Thymus (tissue), 11 donors: ENCODE results near the gene ANKRD12. TPM values are rescaled to one million over a fixed set of nuclear protein-coding genes. Genes with fewer than 3 reads are reported as not detected.

ENCODE experiments used
- DNase-seq, 9 donors: peaks; one replicate each; pipeline ENCODE4 v3.0.0-alpha.2; 2013; ENCODE audit warnings: low spot score in 9 of 9, low read depth in 6 of 9, missing footprints in 1 of 9
- H3K27ac ChIP-seq, 2 donors: one replicate each; pipeline ENCODE4 v1.5.1; 2013; ENCODE audit warnings: control low read depth in 1 of 2, low read depth in 1 of 2, low read length in 1 of 2, mild to moderate bottlenecking in 1 of 2, moderate library complexity in 1 of 2
- H3K27me3 ChIP-seq, 2 donors: one replicate each; pipeline ENCODE4 v1.5.1; 2013; ENCODE audit warnings: low read length in 1 of 2; ENCODE audit not compliant: control insufficient read depth in 2 of 2, insufficient read depth in 1 of 2
- H3K36me3 ChIP-seq, 2 donors: one replicate each; pipeline ENCODE4 v1.5.1; 2013; ENCODE audit warnings: low read length in 1 of 2, mild to moderate bottlenecking in 1 of 2, moderate library complexity in 1 of 2; ENCODE audit not compliant: control insufficient read depth in 2 of 2, insufficient read depth in 2 of 2
- H3K4me1 ChIP-seq, 2 donors: one replicate each; pipeline ENCODE4 v1.5.1; 2013; ENCODE audit warnings: low read length in 2 of 2; ENCODE audit not compliant: control insufficient read depth in 2 of 2, insufficient read depth in 2 of 2
- H3K4me3 ChIP-seq, 2 donors: one replicate each; pipeline ENCODE4 v1.5.1; 2013; ENCODE audit warnings: low read length in 2 of 2, control low read depth in 1 of 2, mild to moderate bottlenecking in 1 of 2
- H3K9me3 ChIP-seq, 2 donors: one replicate each; pipeline ENCODE4 v1.5.1; 2013; ENCODE audit warnings: low read length in 1 of 2, mild to moderate bottlenecking in 1 of 2; ENCODE audit not compliant: control insufficient read depth in 2 of 2, insufficient read depth in 1 of 2
- WGBS: extraction: QIAGEN DNeasy Blood & Tissue Kit; methylation state at CpG from one replicate; pipeline ENCODE4 v1.1.7; 2013; 5-methylcytosine and 5-hydroxymethylcytosine counted together
- polyA plus RNA-seq: library from polyadenylated mRNA; stranded (reverse); fragments of 200-250 nt; gene quantifications from one replicate; pipeline ENCODE4 v1.2.3, GENCODE V29; 2013
- total RNA-seq: library from RNA; stranded (reverse); fragments of 120-200 nt; gene quantifications from one replicate; pipeline ENCODE4 v1.2.4, GENCODE V29; 2013
- donor health status: healthy.

ANKRD12 gene
- total and polyA plus RNA-seq, 2 donors, result 13.0 to 57.9 TPM

DNA sequence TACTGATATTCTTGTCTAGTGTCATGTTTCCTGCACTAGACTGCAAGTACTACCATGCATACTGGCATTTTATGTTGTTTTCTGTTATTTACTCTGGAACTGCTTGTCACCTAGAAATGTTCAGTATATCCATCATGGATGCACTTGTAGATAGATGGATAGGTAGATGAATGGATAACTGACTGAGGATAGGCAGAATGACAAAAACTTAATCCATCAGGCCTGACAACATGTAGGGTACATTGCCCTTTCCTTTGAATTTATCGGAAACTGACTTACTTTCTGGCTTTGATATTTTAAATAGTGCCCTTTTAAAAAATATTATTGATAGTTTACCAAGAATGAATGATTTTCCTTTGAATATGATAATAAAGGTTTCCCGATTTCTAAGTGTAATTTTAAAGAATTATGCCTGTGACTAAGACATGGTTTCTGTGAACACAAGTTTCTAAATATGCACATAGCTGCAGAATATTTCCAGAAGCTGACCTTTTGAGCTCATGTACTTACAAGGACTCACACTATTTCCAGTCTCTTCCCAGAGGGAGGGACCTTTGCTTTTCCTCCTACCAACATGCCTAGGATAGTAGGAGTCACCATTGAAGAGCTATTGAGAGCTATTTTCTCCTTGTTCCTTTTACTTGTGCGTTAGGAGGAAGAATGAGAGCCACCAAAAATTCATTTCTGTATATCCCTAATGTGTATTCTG, 81.3 kb downstream of the ANKRD12 start:
- DNase-seq, result no peak
- no peaks in the 10 kb centered on the region for H3K9me3 ChIP-seq
- WGBS, result 98% methylated on average over 3 of the region's 3 CpGs
- peaks cover 3 to 29% of the 10 kb centered on the region in 2 donors for H3K36me3 ChIP-seq
- H3K27ac ChIP-seq, result no peak overlapping the region
- no peak overlapping the region for H3K4me3 ChIP-seq
- no peaks in the 10 kb centered on the region for H3K27me3 ChIP-seq
- H3K4me1 ChIP-seq, result no peaks in the 10 kb centered on the region

DNA sequence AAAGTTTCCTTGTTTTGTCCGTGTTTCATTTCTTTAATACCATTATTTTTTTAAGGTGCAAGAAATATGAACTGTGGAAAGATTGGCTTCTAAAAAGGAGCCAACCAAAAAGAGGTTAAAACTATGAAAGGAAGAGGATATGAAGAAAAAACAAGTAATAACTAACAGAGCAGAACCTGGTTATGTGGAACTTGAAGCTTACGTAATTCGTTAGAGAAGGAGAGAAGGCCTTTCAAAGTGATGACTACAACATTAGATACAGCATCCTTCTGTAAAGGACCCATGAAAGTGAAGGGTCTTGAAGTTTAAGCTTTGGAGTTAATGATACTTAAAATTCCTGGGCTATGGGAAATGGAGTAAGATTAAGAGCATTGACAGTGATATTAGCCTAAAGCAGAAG, 84.5 kb downstream of the ANKRD12 start:
- Histone ChIP-seq H3K9me3 (no peaks in the 10 kb centered on the region), H3K4me1 (no peaks in the 10 kb centered on the region), H3K36me3 (peaks cover 4 to 13% of the 10 kb centered on the region in 2 donors), H3K27me3 (no peaks in the 10 kb centered on the region), H3K27ac (no peak overlapping the region), H3K4me3 (no peak overlapping the region)
- WGBS, result 97% methylated on average over 3 of the region's 3 CpGs
- DNase-seq, result no peak

DNA sequence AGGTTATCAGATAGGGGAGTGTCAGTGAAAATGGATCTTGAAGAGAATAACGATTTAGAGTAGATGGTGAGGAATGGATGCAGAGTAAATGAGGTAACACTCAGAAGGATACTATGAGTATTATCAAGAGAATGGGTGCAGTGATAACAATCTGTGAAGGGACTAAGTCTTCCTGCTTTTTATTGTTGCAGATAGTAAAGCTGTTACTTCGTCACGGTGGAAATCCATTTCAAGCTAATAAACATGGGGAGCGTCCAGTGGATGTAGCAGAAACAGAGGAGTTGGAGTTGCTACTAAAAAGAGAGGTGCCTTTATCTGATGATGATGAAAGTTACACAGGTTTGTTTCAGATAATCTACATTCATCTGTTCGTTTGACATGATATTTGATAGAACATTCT, 85.1 kb downstream of the ANKRD12 start:
- Histone ChIP-seq H3K4me3 (no peak overlapping the region), H3K4me1 (no peaks in the 10 kb centered on the region), H3K9me3 (no peaks in the 10 kb centered on the region), H3K36me3 (peaks cover 8 to 16% of the 10 kb centered on the region in 2 donors), H3K27me3 (no peaks in the 10 kb centered on the region), H3K27ac (no peak overlapping the region)
- WGBS, result 98% methylated on average over 5 of the region's 5 CpGs
- no peak for DNase-seq

DNA sequence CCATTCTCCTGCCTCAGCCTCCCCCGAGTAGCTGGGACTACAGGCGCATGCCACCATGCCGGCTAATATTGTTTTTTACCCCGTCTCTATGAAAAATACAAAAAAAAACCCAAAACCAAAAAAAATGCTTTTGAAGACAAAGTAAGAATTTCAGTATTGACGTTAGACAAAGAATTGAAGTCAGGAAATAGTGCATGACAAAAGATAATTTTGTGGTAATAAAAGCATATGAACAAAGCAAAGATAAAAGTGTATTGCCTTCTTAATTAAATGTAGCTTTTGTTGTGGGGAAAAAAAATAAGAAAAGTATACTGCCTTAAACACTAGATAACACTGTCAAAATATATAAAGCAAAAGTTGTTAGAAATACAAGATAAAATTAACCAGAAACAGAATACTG, 86.8 kb downstream of the ANKRD12 start:
- Histone ChIP-seq H3K4me3 (no peak overlapping the region), H3K27me3 (no peaks in the 10 kb centered on the region), H3K27ac (no peak overlapping the region), H3K9me3 (no peaks in the 10 kb centered on the region), H3K4me1 (no peaks in the 10 kb centered on the region), H3K36me3 (peaks cover 8 to 12% of the 10 kb centered on the region in 2 donors)
- WGBS, result 93% methylated on average over 5 of the region's 5 CpGs
- DNase-seq, result no peak

DNA sequence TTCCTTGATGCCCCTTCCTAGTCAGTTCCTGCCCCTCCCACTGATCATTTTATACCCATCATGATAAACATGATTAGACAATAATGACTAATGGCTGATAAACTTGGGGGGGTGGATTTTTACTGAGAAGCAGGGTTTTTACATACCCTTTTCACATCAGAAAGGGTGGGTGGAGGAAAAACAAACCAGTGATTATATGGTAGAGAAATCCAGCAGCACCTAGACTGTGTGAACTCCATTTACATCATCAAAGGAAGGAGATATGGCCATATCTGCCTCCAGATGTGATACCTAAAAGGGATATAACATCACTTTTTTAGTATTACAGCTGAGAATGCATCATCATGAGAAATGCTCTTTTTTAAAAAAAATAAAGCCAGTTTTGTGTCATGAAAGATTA, 89.9 kb downstream of the ANKRD12 start:
- H3K9me3 ChIP-seq, result peaks cover 0 to 2% of the 10 kb centered on the region in 2 donors
- no peak overlapping the region for H3K4me3 ChIP-seq
- no peak overlapping the region for H3K27ac ChIP-seq
- no peaks in the 10 kb centered on the region for H3K27me3 ChIP-seq
- no peak for DNase-seq
- no peaks in the 10 kb centered on the region for H3K4me1 ChIP-seq
- peaks cover 6% of the 10 kb centered on the region in 2 donors for H3K36me3 ChIP-seq

DNA sequence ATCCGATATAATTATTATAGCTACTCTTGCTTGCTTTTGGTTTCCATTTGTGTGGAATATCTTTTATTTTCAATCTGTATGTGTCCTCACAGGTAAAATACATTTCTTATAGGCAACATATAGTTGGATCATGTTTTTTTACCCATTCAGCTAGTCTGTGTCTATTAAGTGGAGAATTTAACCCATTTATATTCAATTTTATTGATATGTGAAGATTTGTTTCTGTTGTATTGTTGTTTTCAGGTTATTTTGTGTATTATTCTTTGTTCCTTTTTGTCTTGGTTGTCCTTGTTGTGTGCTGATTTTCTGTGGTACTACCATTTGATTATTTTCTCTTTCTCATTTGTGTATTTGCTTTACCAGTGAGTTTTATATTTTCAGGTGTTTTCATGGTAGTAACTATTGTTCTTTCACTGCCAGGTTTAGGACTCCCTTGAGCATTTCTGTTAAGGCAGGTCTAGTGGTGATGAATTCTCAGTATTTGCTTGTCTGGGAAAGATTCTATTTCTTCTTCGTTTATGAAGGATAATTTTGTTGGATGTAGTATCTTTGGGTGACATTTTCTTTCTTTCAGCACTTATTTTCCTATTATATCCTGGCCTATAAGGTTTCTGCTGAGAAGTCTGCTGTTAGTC, 95.4 kb downstream of the ANKRD12 start:
- Histone ChIP-seq H3K27me3 (no peaks in the 10 kb centered on the region), H3K36me3 (peaks cover 6 to 22% of the 10 kb centered on the region in 2 donors), H3K9me3 (peaks cover 0 to 14% of the 10 kb centered on the region in 2 donors), H3K4me3 (no peak overlapping the region), H3K27ac (no peak overlapping the region), H3K4me1 (no peaks in the 10 kb centered on the region)
- 98% methylated on average over 2 of the region's 2 CpGs for WGBS
- DNase-seq, result no peak

DNA sequence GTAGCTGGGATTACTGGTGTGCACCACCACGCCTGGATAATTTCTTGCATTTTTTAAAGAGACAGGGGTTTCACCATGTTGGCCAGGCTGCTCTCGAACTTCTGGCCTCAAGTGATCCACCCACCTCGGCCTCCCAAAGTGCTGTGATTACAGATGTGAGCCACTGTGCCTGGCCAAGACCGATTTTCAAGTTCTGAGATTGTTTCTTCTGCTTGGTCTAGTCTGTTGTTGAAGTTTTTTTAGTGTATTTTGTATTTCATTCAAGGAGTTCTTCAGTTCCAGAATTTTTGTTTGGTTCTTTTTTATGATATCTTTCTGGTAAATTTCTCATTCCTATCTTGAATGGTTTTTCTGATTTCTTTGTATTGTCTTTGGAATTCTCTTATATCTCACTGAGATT, 96.4 kb downstream of the ANKRD12 start:
- WGBS, result 98% methylated on average over 4 of the region's 4 CpGs
- Histone ChIP-seq H3K27me3 (no peaks in the 10 kb centered on the region), H3K36me3 (peaks cover 9 to 22% of the 10 kb centered on the region in 2 donors), H3K4me3 (no peak overlapping the region), H3K27ac (no peak overlapping the region), H3K9me3 (peaks cover 0 to 14% of the 10 kb centered on the region in 2 donors), H3K4me1 (no peaks in the 10 kb centered on the region)
- no peak for DNase-seq

DNA sequence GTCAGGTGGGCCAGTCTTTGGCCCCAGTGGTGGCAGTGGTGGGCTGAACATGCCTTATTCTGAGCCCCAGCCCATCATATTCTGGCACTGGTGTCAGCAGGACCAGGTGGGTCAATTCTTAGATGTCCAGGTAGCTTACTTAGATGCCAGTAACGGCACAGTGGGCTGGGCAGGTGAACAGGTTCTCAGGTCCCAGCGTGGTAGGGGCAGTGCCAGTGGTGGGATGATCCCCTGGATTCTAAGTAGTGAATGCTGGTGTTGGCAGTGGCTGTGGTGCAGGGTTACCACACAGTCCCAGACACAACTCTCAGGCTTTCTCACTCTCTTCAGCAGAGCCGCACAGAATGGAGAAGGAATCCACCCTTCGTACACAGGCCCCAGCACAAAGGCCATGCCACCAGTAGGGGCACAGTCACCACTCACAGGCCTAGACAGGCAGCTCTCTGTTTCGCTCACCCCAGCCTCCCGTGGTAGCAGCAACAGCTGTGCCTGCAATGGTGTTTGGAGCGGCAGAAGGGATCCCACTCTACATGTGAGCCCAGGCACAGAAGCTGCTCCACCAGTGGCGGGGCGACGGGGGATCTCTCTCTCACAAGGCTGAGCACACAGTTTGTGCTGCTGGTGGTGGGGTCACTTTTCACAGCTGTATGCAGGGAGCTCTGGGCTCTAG, 97.3 kb downstream of the ANKRD12 start:
- Histone ChIP-seq H3K9me3 (peaks cover 0 to 14% of the 10 kb centered on the region in 2 donors), H3K4me1 (no peaks in the 10 kb centered on the region), H3K36me3 (peaks cover 9 to 22% of the 10 kb centered on the region in 2 donors), H3K27me3 (no peaks in the 10 kb centered on the region), H3K4me3 (no peak overlapping the region), H3K27ac (no peak overlapping the region)
- DNase-seq, result no peak
- 98% methylated on average over 10 of the region's 10 CpGs for WGBS

DNA sequence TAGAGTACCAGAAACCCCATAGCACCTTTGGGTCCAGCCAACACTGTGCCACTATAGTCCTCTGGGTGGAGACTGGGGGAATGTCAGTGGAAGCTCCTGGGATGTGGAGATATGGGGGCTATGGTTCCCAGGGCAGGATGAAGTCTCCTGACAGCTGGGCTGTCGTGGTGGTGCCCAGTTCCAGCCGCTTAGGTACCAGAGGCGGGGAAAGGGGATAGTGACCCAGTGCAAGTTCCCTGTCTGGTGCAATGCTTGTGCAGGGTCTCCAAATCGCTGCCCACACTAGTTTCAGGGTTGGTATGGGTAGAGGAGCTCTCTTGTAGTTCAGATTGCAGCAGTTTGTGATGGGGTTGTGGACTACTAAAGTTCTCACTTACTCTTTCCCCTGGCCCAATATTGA, 97.9 kb downstream of the ANKRD12 start:
- 96% methylated on average over 4 of the region's 4 CpGs for WGBS
- Histone ChIP-seq H3K27ac (no peak overlapping the region), H3K9me3 (peaks cover 0 to 14% of the 10 kb centered on the region in 2 donors), H3K4me3 (no peak overlapping the region), H3K36me3 (peaks cover 9 to 22% of the 10 kb centered on the region in 2 donors), H3K27me3 (no peaks in the 10 kb centered on the region), H3K4me1 (no peaks in the 10 kb centered on the region)
- DNase-seq, result no peak
